HepG2 (cell line): ENCODE measurements around the gene FITM1. TPM values are rescaled to one million over a fixed set of nuclear protein-coding genes. Genes with fewer than 3 reads are reported as not detected.
A peak's percentile ranks its signal among the peaks of the same experiment; 100 is the strongest.

Source experiments
- HNF4G ChIP-seq, 2 experiments: sonication (generic) in 1 of 2; formaldehyde crosslinking in 1 of 2; IDR thresholded peaks; 2 replicates each; pipeline versions ENCODE4 v1.4.0 to v1.6.1; 2011 to 2020; ENCODE audit warnings: borderline replicate concordance in 2 of 2, low read depth in 2 of 2, mild to moderate bottlenecking in 2 of 2, low read length in 1 of 2, missing genetic modification reagents in 1 of 2, moderate library complexity in 1 of 2
- KLF13 ChIP-seq: sonication (generic); formaldehyde crosslinking; IDR thresholded peaks from 2 replicates; pipeline ENCODE4 v1.4.0; 2020; ENCODE audit warnings: mild to moderate bottlenecking, missing genetic modification reagents
- NKX3-1 ChIP-seq: sonication (generic); formaldehyde crosslinking; IDR thresholded peaks from 2 replicates; pipeline ENCODE4 v1.5.0; 2020; ENCODE audit warnings: missing genetic modification reagents
- PPARG ChIP-seq: conservative IDR thresholded peaks from 2 replicates; pipeline ENCODE4 v1.6.1; 2016; ENCODE audit warnings: missing biosample characterization, missing genetic modification reagents
- RXRB ChIP-seq: IDR thresholded peaks from 2 replicates; pipeline ENCODE4 v1.6.1; 2016; ENCODE audit warnings: borderline replicate concordance, missing genetic modification reagents, missing compliant biosample characterization
- TAF1 ChIP-seq: sonication (generic); formaldehyde crosslinking; IDR thresholded peaks from 2 replicates; pipeline ENCODE4 v1.4.0; 2020; ENCODE audit warnings: missing genetic modification reagents
- TBP ChIP-seq: sonication (generic); formaldehyde crosslinking; IDR thresholded peaks from 2 replicates; pipeline ENCODE4 v1.5.0; 2020; ENCODE audit warnings: missing genetic modification reagents
- ZFP41 ChIP-seq: sonication (generic); formaldehyde crosslinking; IDR thresholded peaks from 2 replicates; pipeline ENCODE4 v1.4.0; 2020; ENCODE audit warnings: mild to moderate bottlenecking, missing genetic modification reagents, borderline replicate concordance
- ZNF205 ChIP-seq: IDR thresholded peaks from 2 replicates; pipeline ENCODE4 v1.6.1; 2018; ENCODE audit warnings: missing biosample characterization, missing genetic modification reagents
- ZNF563 ChIP-seq: sonication (generic); formaldehyde crosslinking; IDR thresholded peaks from 2 replicates; pipeline ENCODE4 v1.8.0; 2022; ENCODE audit warnings: mild to moderate bottlenecking, moderate library complexity, missing genetic modification reagents
- ZNF569 ChIP-seq: sonication (generic); formaldehyde crosslinking; IDR thresholded peaks from 2 replicates; pipeline ENCODE4 v1.5.0; 2020; ENCODE audit warnings: mild to moderate bottlenecking, missing genetic modification reagents, moderate library complexity, borderline replicate concordance
- ZNF672 ChIP-seq: sonication (generic); formaldehyde crosslinking; IDR thresholded peaks from 2 replicates; pipeline ENCODE4 v1.8.1; 2022; ENCODE audit warnings: missing genetic modification reagents
- ZNF709 ChIP-seq: sonication (generic); formaldehyde crosslinking; IDR thresholded peaks from 2 replicates; pipeline ENCODE4 v1.5.0; 2020; ENCODE audit warnings: mild to moderate bottlenecking, missing genetic modification reagents
- ZNF75D ChIP-seq: sonication (generic); formaldehyde crosslinking; IDR thresholded peaks from 2 replicates; pipeline ENCODE4 v1.8.1; 2023; ENCODE audit warnings: missing genetic modification reagents, mild to moderate bottlenecking, borderline replicate concordance
- polyA plus RNA-seq, 8 experiments: library from polyadenylated mRNA; depleted of rRNA in 3 of 8; stranded (reverse) in 7 of 8; unstranded in 1 of 8; fragments of >200 nt; fragmentation: Illumina TruSeq in 4 of 8; extraction: Trizol in 4 of 8; gene quantifications; 2 replicates each; pipeline versions ENCODE4 v1.2.1 to v1.2.3, GENCODE V29; 2011 to 2016; ENCODE audit warnings: low read depth in 4 of 8, missing spikeins in 1 of 8, mixed read lengths in 1 of 8; ENCODE audit not compliant: insufficient read depth in 1 of 8
- total RNA-seq, 5 experiments: library from RNA; depleted of rRNA; stranded (reverse); fragments of >200 nt; fragmentation: Illumina TruSeq; extraction: Trizol; gene quantifications; 2 replicates each; pipeline ENCODE4 v1.2.3, GENCODE V29; 2016; ENCODE audit warnings: low read depth in 1 of 5
- TF ChIP-seq, protein P1 (sequence below): IDR thresholded peaks from 2 replicates; pipeline ENCODE4 v1.6.1; 2016; ENCODE audit warnings: mild to moderate bottlenecking, missing biosample characterization, missing genetic modification reagents
- TF ChIP-seq, protein P2 (sequence below): sonication (generic); formaldehyde crosslinking; IDR thresholded peaks from 2 replicates; pipeline ENCODE4 v1.4.0; 2020; ENCODE audit warnings: mild to moderate bottlenecking, missing genetic modification reagents, borderline replicate concordance
- TF ChIP-seq, protein P3 (sequence below): sonication (generic); formaldehyde crosslinking; IDR thresholded peaks from 2 replicates; pipeline ENCODE4 v1.5.0; 2020; ENCODE audit warnings: missing genetic modification reagents
- TF ChIP-seq, protein P4 (sequence below): sonication (generic); formaldehyde crosslinking; IDR thresholded peaks from 2 replicates; pipeline ENCODE4 v1.4.0; 2020; ENCODE audit warnings: missing genetic modification reagents, borderline replicate concordance
- TF ChIP-seq, protein P5 (sequence below): sonication (generic); formaldehyde crosslinking; IDR thresholded peaks from 2 replicates; pipeline ENCODE4; 2020; ENCODE audit warnings: missing genetic modification reagents, mild to moderate bottlenecking, borderline replicate concordance

Gene FITM1
- total and polyA plus RNA-seq, 2 of the 13 experiments (the other 11 are each of a cell fraction or from before 2014, with no cell fraction given), result 2.7 to 5.8 TPM

DNA sequence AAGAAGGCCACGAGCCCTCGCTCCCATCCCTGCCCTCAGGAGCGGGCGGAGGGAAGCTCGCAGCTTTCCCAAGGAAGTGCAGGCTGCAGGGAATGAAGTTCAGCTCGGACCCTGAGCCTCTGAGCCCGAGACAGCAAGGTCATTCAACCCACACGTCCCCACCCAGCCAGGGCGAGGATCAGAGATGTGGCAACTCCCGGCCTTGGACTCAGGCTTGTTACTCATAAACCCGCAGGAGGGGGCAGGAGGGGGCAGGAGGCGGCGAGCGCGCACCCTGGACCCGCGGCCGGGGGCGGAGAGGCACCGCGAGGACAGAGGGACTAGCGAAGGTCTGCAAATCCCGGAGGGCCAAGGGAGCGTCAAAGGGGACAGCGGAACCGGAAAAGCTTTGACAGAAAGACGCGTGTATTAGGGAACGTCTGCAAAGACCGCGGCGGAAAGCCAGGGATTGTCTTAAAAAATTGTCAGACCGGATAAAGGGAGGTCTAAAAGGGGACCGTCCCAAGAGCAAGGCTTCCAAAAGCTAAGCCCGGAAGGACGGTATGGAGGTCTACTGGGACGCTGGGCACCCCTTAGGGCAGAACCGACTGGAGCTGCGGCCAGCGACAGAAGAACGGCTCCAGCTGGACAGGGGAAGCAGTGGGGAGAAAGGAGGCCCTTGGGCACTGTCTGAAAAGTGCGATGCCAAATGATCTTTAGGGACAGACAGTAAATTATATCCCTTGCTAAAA is 16.5 kb upstream of the FITM1 start (continued):
- TF ChIP-seq ZNF672 (CRISPR knock-in tag) (no peak), ZNF569 (CRISPR knock-in tag) (peak; percentile 68; the same call in 1 of the 2 replicates), ZNF563 (CRISPR knock-in tag) (peak; percentile 92), ZNF709 (CRISPR knock-in tag) (peak; percentile 92), RXRB (CRISPR knock-in tag) (peak; percentile 100), ZNF75D (CRISPR knock-in tag) (no peak; the same call in 1 of the 2 replicates), KLF13 (CRISPR knock-in tag) (no peak; the same call in 1 of the 2 replicates), TBP (CRISPR knock-in tag) (peak; percentile 31), PPARG (peak; percentile 88), TAF1 (CRISPR knock-in tag) (peak; percentile 90), NKX3-1 (CRISPR knock-in tag) (peak; percentile 95), HNF4G (IDR thresholded peaks at IDR 0.05; ENCODE audit: borderline replicate concordance, low read depth, low read length) (peak; percentile 100), HNF4G (CRISPR knock-in tag; IDR thresholded peaks at IDR 0.05; ENCODE audit: borderline replicate concordance, low read depth) (peak; percentile 100), ZNF205 (CRISPR knock-in tag) (peak; percentile 98), ZFP41 (CRISPR knock-in tag) (peak; percentile 85; the same call in 1 of the 2 replicates)
- TF ChIP-seq, protein P1, sequence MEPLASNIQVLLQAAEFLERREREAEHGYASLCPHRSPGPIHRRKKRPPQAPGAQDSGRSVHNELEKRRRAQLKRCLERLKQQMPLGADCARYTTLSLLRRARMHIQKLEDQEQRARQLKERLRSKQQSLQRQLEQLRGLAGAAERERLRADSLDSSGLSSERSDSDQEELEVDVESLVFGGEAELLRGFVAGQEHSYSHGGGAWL (CRISPR knock-in tag), result peak; percentile 96
- TF ChIP-seq, protein P2, sequence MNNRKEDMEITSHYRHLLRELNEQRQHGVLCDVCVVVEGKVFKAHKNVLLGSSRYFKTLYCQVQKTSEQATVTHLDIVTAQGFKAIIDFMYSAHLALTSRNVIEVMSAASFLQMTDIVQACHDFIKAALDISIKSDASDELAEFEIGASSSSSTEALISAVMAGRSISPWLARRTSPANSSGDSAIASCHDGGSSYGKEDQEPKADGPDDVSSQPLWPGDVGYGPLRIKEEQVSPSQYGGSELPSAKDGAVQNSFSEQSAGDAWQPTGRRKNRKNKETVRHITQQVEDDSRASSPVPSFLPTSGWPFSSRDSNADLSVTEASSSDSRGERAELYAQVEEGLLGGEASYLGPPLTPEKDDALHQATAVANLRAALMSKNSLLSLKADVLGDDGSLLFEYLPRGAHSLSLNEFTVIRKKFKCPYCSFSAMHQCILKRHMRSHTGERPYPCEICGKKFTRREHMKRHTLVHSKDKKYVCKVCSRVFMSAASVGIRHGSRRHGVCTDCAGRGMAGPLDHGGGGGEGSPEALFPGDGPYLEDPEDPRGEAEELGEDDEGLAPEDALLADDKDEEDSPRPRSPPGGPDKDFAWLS (CRISPR knock-in tag), result peak; percentile 94
- TF ChIP-seq, protein P3, sequence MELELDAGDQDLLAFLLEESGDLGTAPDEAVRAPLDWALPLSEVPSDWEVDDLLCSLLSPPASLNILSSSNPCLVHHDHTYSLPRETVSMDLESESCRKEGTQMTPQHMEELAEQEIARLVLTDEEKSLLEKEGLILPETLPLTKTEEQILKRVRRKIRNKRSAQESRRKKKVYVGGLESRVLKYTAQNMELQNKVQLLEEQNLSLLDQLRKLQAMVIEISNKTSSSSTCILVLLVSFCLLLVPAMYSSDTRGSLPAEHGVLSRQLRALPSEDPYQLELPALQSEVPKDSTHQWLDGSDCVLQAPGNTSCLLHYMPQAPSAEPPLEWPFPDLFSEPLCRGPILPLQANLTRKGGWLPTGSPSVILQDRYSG, result no peak
- TF ChIP-seq, protein P4, sequence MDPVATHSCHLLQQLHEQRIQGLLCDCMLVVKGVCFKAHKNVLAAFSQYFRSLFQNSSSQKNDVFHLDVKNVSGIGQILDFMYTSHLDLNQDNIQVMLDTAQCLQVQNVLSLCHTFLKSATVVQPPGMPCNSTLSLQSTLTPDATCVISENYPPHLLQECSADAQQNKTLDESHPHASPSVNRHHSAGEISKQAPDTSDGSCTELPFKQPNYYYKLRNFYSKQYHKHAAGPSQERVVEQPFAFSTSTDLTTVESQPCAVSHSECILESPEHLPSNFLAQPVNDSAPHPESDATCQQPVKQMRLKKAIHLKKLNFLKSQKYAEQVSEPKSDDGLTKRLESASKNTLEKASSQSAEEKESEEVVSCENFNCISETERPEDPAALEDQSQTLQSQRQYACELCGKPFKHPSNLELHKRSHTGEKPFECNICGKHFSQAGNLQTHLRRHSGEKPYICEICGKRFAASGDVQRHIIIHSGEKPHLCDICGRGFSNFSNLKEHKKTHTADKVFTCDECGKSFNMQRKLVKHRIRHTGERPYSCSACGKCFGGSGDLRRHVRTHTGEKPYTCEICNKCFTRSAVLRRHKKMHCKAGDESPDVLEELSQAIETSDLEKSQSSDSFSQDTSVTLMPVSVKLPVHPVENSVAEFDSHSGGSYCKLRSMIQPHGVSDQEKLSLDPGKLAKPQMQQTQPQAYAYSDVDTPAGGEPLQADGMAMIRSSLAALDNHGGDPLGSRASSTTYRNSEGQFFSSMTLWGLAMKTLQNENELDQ (CRISPR knock-in tag), result no peak; the same call in 1 of the 2 replicates
- TF ChIP-seq, protein P5, sequence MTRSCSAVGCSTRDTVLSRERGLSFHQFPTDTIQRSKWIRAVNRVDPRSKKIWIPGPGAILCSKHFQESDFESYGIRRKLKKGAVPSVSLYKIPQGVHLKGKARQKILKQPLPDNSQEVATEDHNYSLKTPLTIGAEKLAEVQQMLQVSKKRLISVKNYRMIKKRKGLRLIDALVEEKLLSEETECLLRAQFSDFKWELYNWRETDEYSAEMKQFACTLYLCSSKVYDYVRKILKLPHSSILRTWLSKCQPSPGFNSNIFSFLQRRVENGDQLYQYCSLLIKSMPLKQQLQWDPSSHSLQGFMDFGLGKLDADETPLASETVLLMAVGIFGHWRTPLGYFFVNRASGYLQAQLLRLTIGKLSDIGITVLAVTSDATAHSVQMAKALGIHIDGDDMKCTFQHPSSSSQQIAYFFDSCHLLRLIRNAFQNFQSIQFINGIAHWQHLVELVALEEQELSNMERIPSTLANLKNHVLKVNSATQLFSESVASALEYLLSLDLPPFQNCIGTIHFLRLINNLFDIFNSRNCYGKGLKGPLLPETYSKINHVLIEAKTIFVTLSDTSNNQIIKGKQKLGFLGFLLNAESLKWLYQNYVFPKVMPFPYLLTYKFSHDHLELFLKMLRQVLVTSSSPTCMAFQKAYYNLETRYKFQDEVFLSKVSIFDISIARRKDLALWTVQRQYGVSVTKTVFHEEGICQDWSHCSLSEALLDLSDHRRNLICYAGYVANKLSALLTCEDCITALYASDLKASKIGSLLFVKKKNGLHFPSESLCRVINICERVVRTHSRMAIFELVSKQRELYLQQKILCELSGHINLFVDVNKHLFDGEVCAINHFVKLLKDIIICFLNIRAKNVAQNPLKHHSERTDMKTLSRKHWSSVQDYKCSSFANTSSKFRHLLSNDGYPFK, result peak; percentile 84
